ENCODE results near the gene ERMARD. TPM values are rescaled to one million over a fixed set of nuclear protein-coding genes. Genes with fewer than 3 reads are reported as not detected.
"Not testable (repeated sequence)": the region's sequence is repeated elsewhere in the genome, so short reads cannot be mapped to it uniquely, and the experiment has no call there.

ERMARD gene
- total RNA-seq, 3 donors from 2014 or later, result 16.6 to 25.2 (median 23.1) TPM

GRCh38 chr6:169755162-169755561 is 3.7 kb downstream of the ERMARD start:
- intact Hi-C loops (cut with DNase I, micrococcal nuclease), result no loop called here

GRCh38 chr6:169763308-169763707 is 11.9 kb downstream of the ERMARD start:
- Histone ChIP-seq H3K4me3 (no peak overlapping the region), H3K9me3 (no peaks in the 10 kb centered on the region), H3K36me3 (ENCODE audit: low read depth) (no peaks in the 10 kb centered on the region), H3K4me1 (ENCODE audit: low read depth) (no peaks in the 10 kb centered on the region)
- DNase-seq (no peak), ATAC-seq (no peak)
- no peak for TF ChIP-seq CTCF (IDR thresholded peaks at IDR 0.05)
- intact Hi-C loops (cut with DNase I, micrococcal nuclease), result no loop called here

More at GRCh38 chr6:169755162-169755561, 3.7 kb downstream of the ERMARD start:
- ATAC-seq, result no peak
- no peak for DNase-seq
- TF ChIP-seq CTCF (IDR thresholded peaks at IDR 0.05), result no peak
- H3K9me3 ChIP-seq, result no peaks in the 10 kb centered on the region
- H3K36me3 ChIP-seq (ENCODE audit: low read depth), result no peaks in the 10 kb centered on the region
- H3K4me1 ChIP-seq (ENCODE audit: low read depth), result peaks cover 10% of the 10 kb centered on the region
- H3K4me3 ChIP-seq, result no peak overlapping the region

GRCh38 chr6:169763881-169764280 is 12.5 kb downstream of the ERMARD start:
- no peaks in the 10 kb centered on the region for H3K9me3 ChIP-seq
- H3K36me3 ChIP-seq (ENCODE audit: low read depth), result no peaks in the 10 kb centered on the region
- TF ChIP-seq CTCF (IDR thresholded peaks at IDR 0.05), result no peak
- no peak for DNase-seq
- intact Hi-C loops (cut with DNase I, micrococcal nuclease), result no loop called here
- H3K4me3 ChIP-seq, result no peak overlapping the region
- no peak for ATAC-seq
- no peaks in the 10 kb centered on the region for H3K4me1 ChIP-seq (ENCODE audit: low read depth)

- H3K4me3 ChIP-seq; DNase-seq; H3K9me3 ChIP-seq; ATAC-seq; H3K4me1 ChIP-seq (ENCODE audit: low read depth); H3K36me3 ChIP-seq (ENCODE audit: low read depth); intact Hi-C loops (cut with DNase I, micrococcal nuclease): not testable (repeated sequence)
Observed at GRCh38 chr6:169765789-169766188, 14.4 kb downstream of the ERMARD start.

GRCh38 chr6:169766232-169766631 is 14.8 kb downstream of the ERMARD start:
- no peak for TF ChIP-seq CTCF (IDR thresholded peaks at IDR 0.05)
- intact Hi-C loops (cut with DNase I, micrococcal nuclease), result no loop called here
- H3K36me3 ChIP-seq (ENCODE audit: low read depth), result no peaks in the 10 kb centered on the region
- H3K9me3 ChIP-seq, result no peaks in the 10 kb centered on the region
- ATAC-seq (no peak), DNase-seq (no peak)
- no peaks in the 10 kb centered on the region for H3K4me1 ChIP-seq (ENCODE audit: low read depth)
- H3K4me3 ChIP-seq, result no peak overlapping the region

- Histone ChIP-seq H3K4me1 (ENCODE audit: low read depth) (no peaks in the 10 kb centered on the region), H3K9me3 (no peaks in the 10 kb centered on the region), H3K4me3 (no peak overlapping the region), H3K36me3 (ENCODE audit: low read depth) (no peaks in the 10 kb centered on the region)
- intact Hi-C loops (cut with DNase I, micrococcal nuclease), result no loop called here
- no peak for TF ChIP-seq CTCF (IDR thresholded peaks at IDR 0.05)
- ATAC-seq (no peak), DNase-seq (no peak)
Observed at GRCh38 chr6:169766921-169767736, 15.7 kb downstream of the ERMARD start.
